Measurements from ENCODE around the gene RFLNA. TPM values are rescaled to one million over a fixed set of nuclear protein-coding genes. Genes with fewer than 3 reads are reported as not detected.

Gene RFLNA
- total and polyA plus RNA-seq, 2 experiments from 2014 or later, result 1.2 to 4.6 TPM

GRCh38 chr12:124335426-124336183, 40.7 kb downstream of the RFLNA start:
- Histone ChIP-seq H3K36me3 (ENCODE audit: low read depth) (peaks cover 51% of the 10 kb centered on the region), H3F3A (ENCODE audit: insufficient read depth) (peaks cover 4% of the 10 kb centered on the region; the same call in 1 of the 2 replicates), H3K27ac (no peak overlapping the region), H3K4me2 (ENCODE audit: unreplicated experiment) (no peak overlapping the region), H3K9me2 (ENCODE audit: insufficient read depth) (no peaks in the 10 kb centered on the region), H4K20me1 (ENCODE audit: insufficient read depth) (no peaks in the 10 kb centered on the region), H3K9ac (no peak overlapping the region), H3K27me3 (replicated peaks; ENCODE audit: insufficient read depth) (no peaks in the 10 kb centered on the region), H3K4me3 (no peak overlapping the region), H3K4me1 (ENCODE audit: insufficient read depth) (no peaks in the 10 kb centered on the region), H3K9me3 (ENCODE audit: low read depth) (no peaks in the 10 kb centered on the region), H2AFZ (no peak overlapping the region), H3K79me2 (ENCODE audit: insufficient read depth) (peaks cover 20% of the 10 kb centered on the region; the same call in 1 of the 2 replicates)
- 82 to 83% methylated on average over 15 to 21 of the region's 21 CpGs for WGBS, 2 experiments (ENCODE audit: low coverage in 1 of 2, low lambda C conversion rate in 2 of 2, missing lambda C conversion rate in 2 of 2)
- DNase-seq, result no peak
- in situ Hi-C loops (cut with MboI), result no loop called here
- TF ChIP-seq EZH2phosphoT487 (IDR thresholded peaks at IDR 0.05; ENCODE audit: insufficient read depth, low read depth) (no peak), EZH2 (IDR thresholded peaks at IDR 0.05; ENCODE audit: insufficient read depth, poor library complexity, severe bottlenecking) (no peak)

GRCh38 chr12:124336184-124336437, 41.2 kb downstream of the RFLNA start:
- Histone ChIP-seq H3K4me3 (no peak overlapping the region), H3K79me2 (ENCODE audit: insufficient read depth) (peaks cover 24% of the 10 kb centered on the region; the same call in 1 of the 2 replicates), H3K9me3 (ENCODE audit: low read depth) (no peaks in the 10 kb centered on the region), H3K4me2 (ENCODE audit: unreplicated experiment) (no peak overlapping the region), H3K27me3 (replicated peaks; ENCODE audit: insufficient read depth) (no peaks in the 10 kb centered on the region), H3F3A (ENCODE audit: insufficient read depth) (peaks cover 6% of the 10 kb centered on the region; the same call in 1 of the 2 replicates), H3K9me2 (ENCODE audit: insufficient read depth) (no peaks in the 10 kb centered on the region), H2AFZ (no peak overlapping the region), H3K36me3 (ENCODE audit: low read depth) (peaks cover 54% of the 10 kb centered on the region), H3K9ac (no peak overlapping the region), H3K4me1 (ENCODE audit: insufficient read depth) (no peaks in the 10 kb centered on the region), H3K27ac (no peak overlapping the region), H4K20me1 (ENCODE audit: insufficient read depth) (no peaks in the 10 kb centered on the region)
- DNase-seq, result no peak
- in situ Hi-C loops (cut with MboI), result no loop called here
- TF ChIP-seq EZH2 (IDR thresholded peaks at IDR 0.05; ENCODE audit: insufficient read depth, poor library complexity, severe bottlenecking) (no peak), EZH2phosphoT487 (IDR thresholded peaks at IDR 0.05; ENCODE audit: insufficient read depth, low read depth) (no peak)
- 99% methylated on average over 11 to 12 of the region's 12 CpGs for WGBS, 2 experiments (ENCODE audit: low coverage in 1 of 2, low lambda C conversion rate in 2 of 2, missing lambda C conversion rate in 2 of 2)

- Histone ChIP-seq H3K36me3 (ENCODE audit: low read depth) (peaks cover 51% of the 10 kb centered on the region; the same call in 1 of the 2 replicates), H3K9me3 (ENCODE audit: low read depth) (no peaks in the 10 kb centered on the region), H4K20me1 (ENCODE audit: insufficient read depth) (no peaks in the 10 kb centered on the region), H3K4me1 (ENCODE audit: insufficient read depth) (no peaks in the 10 kb centered on the region), H2AFZ (no peak overlapping the region), H3K4me2 (ENCODE audit: unreplicated experiment) (no peak overlapping the region), H3K9ac (no peak overlapping the region), H3K9me2 (ENCODE audit: insufficient read depth) (no peaks in the 10 kb centered on the region), H3K79me2 (ENCODE audit: insufficient read depth) (peaks cover 29% of the 10 kb centered on the region; the same call in 1 of the 2 replicates), H3K27ac (no peak overlapping the region), H3K4me3 (no peak overlapping the region), H3F3A (ENCODE audit: insufficient read depth) (peaks cover 6% of the 10 kb centered on the region; the same call in 1 of the 2 replicates), H3K27me3 (replicated peaks; ENCODE audit: insufficient read depth) (no peaks in the 10 kb centered on the region)
- in situ Hi-C loops (cut with MboI), result no loop called here
- 91 to 93% methylated on average over 27 to 40 of the region's 40 CpGs for WGBS, 2 experiments (ENCODE audit: low coverage in 1 of 2, low lambda C conversion rate in 2 of 2, missing lambda C conversion rate in 2 of 2)
- TF ChIP-seq EZH2 (IDR thresholded peaks at IDR 0.05; ENCODE audit: insufficient read depth, poor library complexity, severe bottlenecking) (no peak), EZH2phosphoT487 (IDR thresholded peaks at IDR 0.05; ENCODE audit: insufficient read depth, low read depth) (no peak)
- peak; percentile 51 for DNase-seq
Observed at GRCh38 chr12:124336742-124337520, 42.0 kb downstream of the RFLNA start.

GRCh38 chr12:124337622-124338021, 42.7 kb downstream of the RFLNA start:
- H3K36me3 ChIP-seq (ENCODE audit: low read depth), result peaks cover 48% of the 10 kb centered on the region; the same call in 1 of the 2 replicates

More at GRCh38 chr12:124337622-124338021, 42.7 kb downstream of the RFLNA start:
- H3F3A ChIP-seq (ENCODE audit: insufficient read depth), result peaks cover 6% of the 10 kb centered on the region; the same call in 1 of the 2 replicates
- TF ChIP-seq EZH2 (IDR thresholded peaks at IDR 0.05; ENCODE audit: insufficient read depth, poor library complexity, severe bottlenecking) (no peak), EZH2phosphoT487 (IDR thresholded peaks at IDR 0.05; ENCODE audit: insufficient read depth, low read depth) (no peak)
- in situ Hi-C loops (cut with MboI), result no loop called here
- H3K9ac ChIP-seq, result no peak overlapping the region
- H3K4me2 ChIP-seq (ENCODE audit: unreplicated experiment), result no peak overlapping the region
- DNase-seq, result no peak
- no peak overlapping the region for H3K27ac ChIP-seq
- H3K9me2 ChIP-seq (ENCODE audit: insufficient read depth), result no peaks in the 10 kb centered on the region
- peaks cover 26% of the 10 kb centered on the region for H3K79me2 ChIP-seq (ENCODE audit: insufficient read depth)
- H2AFZ ChIP-seq, result no peak overlapping the region
- no peaks in the 10 kb centered on the region for H4K20me1 ChIP-seq (ENCODE audit: insufficient read depth)
- no peaks in the 10 kb centered on the region for H3K4me1 ChIP-seq (ENCODE audit: insufficient read depth)
- no peak overlapping the region for H3K4me3 ChIP-seq
- H3K27me3 ChIP-seq (replicated peaks; ENCODE audit: insufficient read depth), result no peaks in the 10 kb centered on the region
- H3K9me3 ChIP-seq (ENCODE audit: low read depth), result no peaks in the 10 kb centered on the region
- 74 to 85% methylated on average over 14 of the region's 14 CpGs for WGBS, 2 experiments (ENCODE audit: low coverage in 1 of 2, low lambda C conversion rate in 2 of 2, missing lambda C conversion rate in 2 of 2)
